Measurements from ENCODE around the gene KRTAP5-2.

DNA sequence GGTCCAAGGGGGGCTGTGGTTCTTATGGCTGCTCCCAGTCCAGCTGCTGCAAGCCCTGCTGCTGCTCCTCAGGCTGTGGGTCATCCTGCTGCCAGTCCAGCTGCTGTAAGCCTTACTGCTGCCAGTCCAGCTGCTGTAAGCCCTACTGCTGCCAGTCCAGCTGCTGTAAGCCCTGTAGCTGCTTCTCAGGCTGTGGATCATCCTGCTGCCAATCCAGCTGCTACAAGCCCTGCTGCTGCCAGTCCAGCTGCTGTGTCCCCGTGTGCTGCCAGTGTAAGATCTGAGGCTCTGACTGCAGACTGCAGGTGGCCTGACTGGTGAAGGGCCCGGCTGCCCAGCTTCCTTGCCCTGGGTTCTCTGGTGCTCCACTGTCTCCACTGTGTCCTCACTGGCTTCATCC lies 32.2 kb upstream of the KRTAP5-2 start:
- TF ChIP-seq YY1 (IDR thresholded peaks at IDR 0.05; ENCODE audit: insufficient read depth, insufficient read length) = no peak
- TF ChIP-seq SUZ12 (IDR thresholded peaks at IDR 0.05; ENCODE audit: extremely low read depth, insufficient read depth, insufficient read length) = no peak

Measured in NT2/D1 (cell line).